HEK293T (cell line): ENCODE measurements around the gene TEAD3.
A peak's percentile ranks its signal among the peaks of the same experiment; 100 is the strongest.

Experiments used
- CTCF ChIA-PET: fragments of 350-600 bp; formaldehyde crosslinking; extraction: SDS; loops from one replicate; lab custom pipeline; 2021; ENCODE audit warnings: antibody characterized with exemption, inconsistent platforms; lab: Yijun Ruan, JAX
- POLR2A ChIA-PET: fragments of 350-600 bp; formaldehyde crosslinking; extraction: SDS; loops from one replicate; lab custom pipeline; 2020; ENCODE audit warnings: antibody characterized with exemption, inconsistent platforms; lab: Yijun Ruan, JAX
- DNase-seq: peaks from one replicate; pipeline ENCODE4 v3.0.0; 2012; ENCODE audit warnings: mixed read lengths; ENCODE audit errors: extremely low spot score
- ARNT ChIP-seq: fragments of 450-650 bp; IDR thresholded peaks from 2 replicates; pipeline ENCODE4 v1.6.1; 2017; ENCODE audit warnings: mild to moderate bottlenecking
- BHLHE40 ChIP-seq: fragments of 450-650 bp; IDR thresholded peaks from 2 replicates; pipeline ENCODE4 v1.6.1; 2016; ENCODE audit warnings: mild to moderate bottlenecking, moderate library complexity, borderline replicate concordance
- CTBP1 ChIP-seq: fragments of 450-650 bp; IDR thresholded peaks from 2 replicates; pipeline ENCODE4 v1.6.1; 2016; ENCODE audit warnings: borderline replicate concordance
- ELF4 ChIP-seq: fragments of 450-650 bp; IDR thresholded peaks from 2 replicates; pipeline ENCODE4 v1.6.1; 2017; ENCODE audit warnings: antibody characterized with exemption
- FOXA1 ChIP-seq: fragments of 450-650 bp; IDR thresholded peaks from 2 replicates; pipeline ENCODE4 v1.6.1; 2016; ENCODE audit warnings: mild to moderate bottlenecking
- FOXK2 ChIP-seq: fragments of 450-650 bp; IDR thresholded peaks from 2 replicates; pipeline ENCODE4 v1.6.1; 2016; ENCODE audit warnings: mild to moderate bottlenecking
- FOXM1 ChIP-seq: fragments of 450-650 bp; IDR thresholded peaks from 2 replicates; pipeline ENCODE4 v1.6.1; 2017; ENCODE audit warnings: mild to moderate bottlenecking, borderline replicate concordance
- HDGF ChIP-seq: fragments of 450-650 bp; IDR thresholded peaks from 2 replicates; pipeline ENCODE4 v1.6.1; 2017; ENCODE audit warnings: antibody characterized with exemption, borderline replicate concordance
- L3MBTL2 ChIP-seq: fragments of 450-650 bp; conservative IDR thresholded peaks from 2 replicates; pipeline ENCODE4 v1.6.1; 2016; ENCODE audit warnings: mild to moderate bottlenecking
- LEF1 ChIP-seq: fragments of 450-650 bp; IDR thresholded peaks from 2 replicates; pipeline ENCODE4 v1.6.1; 2017; ENCODE audit warnings: mild to moderate bottlenecking, borderline replicate concordance
- NFRKB ChIP-seq: fragments of 450-650 bp; IDR thresholded peaks from 2 replicates; pipeline ENCODE4 v1.6.1; 2016; ENCODE audit warnings: mild to moderate bottlenecking, moderate library complexity
- PKNOX1 ChIP-seq: fragments of 450-650 bp; IDR thresholded peaks from 2 replicates; pipeline ENCODE4 v1.6.1; 2016
- SP1 ChIP-seq: fragments of 450-650 bp; IDR thresholded peaks from 2 replicates; pipeline ENCODE4 v1.6.1; 2017
- SUZ12 ChIP-seq: fragments of 450-650 bp; IDR thresholded peaks from 2 replicates; pipeline ENCODE4 v1.6.1; 2016; ENCODE audit warnings: mild to moderate bottlenecking
- TARDBP ChIP-seq: fragments of 450-650 bp; IDR thresholded peaks from 2 replicates; pipeline ENCODE4 v1.6.1; 2016
- ZNF384 ChIP-seq: fragments of 450-650 bp; IDR thresholded peaks from 2 replicates; pipeline ENCODE4 v1.6.1; 2016

TEAD3 gene

GRCh38 chr6:35474942-35475570 lies 21.8 kb downstream of the TEAD3 start:
- no peak for DNase-seq
- TF ChIP-seq TARDBP (no peak), FOXM1 (no peak), FOXA1 (no peak), ARNT (no peak)
- CTCF ChIA-PET, result no interaction called here
- POLR2A ChIA-PET, result interaction anchor here (0.7 kb wide), 1 partner anchor 9 kb away, joined by 3 read pairs; no protein-coding TSS in a partner anchor

- CTCF ChIA-PET, result interaction anchor here (0.6 kb wide), 2 partner anchors 31 to 1286 kb away, joined by 3 to 5 read pairs; no protein-coding TSS in a partner anchor
- DNase-seq, result no peak
- no peak for TF ChIP-seq ARNT
- POLR2A ChIA-PET, result interaction anchor here (0.7 to 2.1 kb wide), 5 partner anchors 8 to 111 kb away, joined by 3 to 8 read pairs (median 4); no protein-coding TSS in a partner anchor
These were observed 22.5 kb downstream of the TEAD3 start for GRCh38 chr6:35474131-35474941.

GRCh38 chr6:35473850-35474130 lies 23.1 kb downstream of the TEAD3 start:
- ChIA-PET CTCF (interaction anchor here (0.6 kb wide), 2 partner anchors 32 to 1286 kb away, joined by 3 to 5 read pairs; no protein-coding TSS in a partner anchor), POLR2A (interaction anchor here (0.8 to 2.1 kb wide), 6 partner anchors 8 to 111 kb away, joined by 3 to 8 read pairs (median 4); no protein-coding TSS in a partner anchor)
- TF ChIP-seq NFRKB (no peak), ZNF384 (no peak), SP1 (no peak), FOXK2 (no peak)

GRCh38 chr6:35473075-35473849 lies 23.6 kb downstream of the TEAD3 start:
- TF ChIP-seq ELF4 (peak; percentile 20; the same call in 1 of the 2 replicates), L3MBTL2 (no peak)
- ChIA-PET POLR2A (interaction anchor here (0.8 to 2.1 kb wide), 6 partner anchors 9 to 110 kb away, joined by 3 to 8 read pairs (median 4); no protein-coding TSS in a partner anchor), CTCF (interaction anchor here (0.6 kb wide), 4 partner anchors 9 to 1285 kb away, joined by 3 to 5 read pairs (median 3); no protein-coding TSS in a partner anchor)
- no peak for DNase-seq

More at GRCh38 chr6:35473850-35474130, 23.1 kb downstream of the TEAD3 start:
- no peak for DNase-seq

- TF ChIP-seq SUZ12 (no peak), HDGF (no peak), FOXM1 (no peak), LEF1 (no peak), SP1 (no peak), ZNF384 (no peak), NFRKB (no peak), TARDBP (no peak), CTBP1 (no peak), ELF4 (no peak), ARNT (no peak), L3MBTL2 (no peak)
- ChIA-PET CTCF (interaction anchor here (0.9 kb wide), 1 partner anchor 11 kb away, joined by 4 read pairs; no protein-coding TSS in a partner anchor), POLR2A (interaction anchor here (0.7 to 1.9 kb wide), 12 partner anchors 8 to 154 kb away, joined by 3 to 9 read pairs (median 4); partner anchors contain the start of genes FANCE and TEAD3)
- DNase-seq, result no peak
These were observed 25.0 kb downstream of the TEAD3 start for GRCh38 chr6:35471836-35472345.

- CTCF ChIA-PET, result interaction anchor here (0.6 to 0.9 kb wide), 3 partner anchors 12 to 259 kb away, joined by 3 to 4 read pairs (median 3); no protein-coding TSS in a partner anchor
- DNase-seq, result no peak
- TF ChIP-seq CTBP1 (no peak), TARDBP (no peak), FOXK2 (no peak), PKNOX1 (peak; percentile 65), L3MBTL2 (0 out of 2 replicates have a peak, but pooled peaks have one; percentile 12), LEF1 (no peak), ZNF384 (no peak), FOXM1 (no peak), BHLHE40 (no peak; the same call in 1 of the 2 replicates), SUZ12 (no peak)
- POLR2A ChIA-PET, result interaction anchor here (1.0 to 1.9 kb wide), 7 partner anchors 9 to 44 kb away, joined by 3 to 9 read pairs (median 4); partner anchors contain the start of genes FANCE and TEAD3
These were observed 26.2 kb downstream of the TEAD3 start for GRCh38 chr6:35470663-35471120.
